ENCODE data around the gene TMEM178B. TPM values are rescaled to one million over a fixed set of nuclear protein-coding genes. Genes with fewer than 3 reads are reported as not detected.
A peak's percentile ranks its signal among the peaks of the same experiment; 100 is the strongest.

TMEM178B gene
- 4.0 TPM for polyA plus RNA-seq (2013, experiment 1 of 2)
- 4.4 TPM for polyA plus RNA-seq (2013, experiment 2 of 2)

DNA sequence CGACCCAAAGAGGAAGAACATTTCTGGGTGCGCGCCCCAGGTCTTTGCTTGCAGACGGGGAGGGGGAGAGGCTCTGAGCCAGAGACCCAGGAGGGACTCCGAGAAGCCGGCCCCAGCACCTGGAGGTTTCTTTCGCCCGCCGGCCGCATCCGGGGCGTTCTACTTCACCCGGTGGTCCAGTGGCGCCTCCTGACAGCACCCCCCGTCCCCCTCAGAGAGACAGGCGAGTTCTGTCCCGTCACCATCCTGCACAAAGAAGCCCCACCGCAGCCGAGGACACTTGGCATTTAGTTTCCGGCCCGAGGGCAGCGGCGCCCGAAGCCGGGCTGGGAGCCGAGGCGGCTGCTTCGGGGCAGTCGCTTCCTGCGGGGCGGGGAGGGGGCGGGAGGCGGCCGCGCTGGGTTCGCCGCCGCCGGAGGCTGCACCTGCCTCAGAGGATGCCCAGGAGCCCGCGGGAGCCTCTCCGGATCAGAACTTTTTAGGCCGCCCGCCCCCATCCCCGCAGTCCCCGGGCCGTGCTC is at the start of gene TMEM178B:
Gene TMEM178B (plus strand): TSS at position 424 of the 521 bp plus-strand sequence.
- peaks cover 2% of the 10 kb centered on the region for H3K79me1 ChIP-seq (ENCODE audit: low read depth, low read length)
- H3K14ac ChIP-seq (ENCODE audit: low read length): peak within 1 kb of the TSS; percentile 78
- no CpG with 5 or more reads among the region's 47 CpGs for WGBS, 2 donors (ENCODE audit: extremely low coverage in 2 of 2, insufficient read length in 2 of 2, insufficient replicate concordance in 1 of 2)
- peak within 1 kb of the TSS; percentile 47 for H3K23ac ChIP-seq (ENCODE audit: low read depth, low read length, poor library complexity)
- H2AFZ ChIP-seq (ENCODE audit: low read length): peak within 1 kb of the TSS; percentile 99
- H2BK12ac ChIP-seq (ENCODE audit: low read length): no peak within 1 kb of the TSS
- H2BK5ac ChIP-seq (ENCODE audit: low read length): peak within 1 kb of the TSS; percentile 18
- H3K4me2 ChIP-seq (ENCODE audit: insufficient read depth, low read length, poor library complexity, severe bottlenecking): peak within 1 kb of the TSS; percentile 84
- H4K91ac ChIP-seq (ENCODE audit: low read depth, low read length, poor library complexity): no peak within 1 kb of the TSS
- peaks cover 0 to 65% (median 6%) of the 10 kb centered on the region in 3 experiments for H3K27me3 ChIP-seq (ENCODE audit: control insufficient read depth in 3 of 3, insufficient read depth in 3 of 3, low read depth in 1 of 3, low read length in 3 of 3)
- peak within 1 kb of the TSS; percentile 52 to 83 for H3K4me3 ChIP-seq (ENCODE audit: low read length in 2 of 2)
- peaks cover 6 to 23% of the 10 kb centered on the region in 2 donors for H3K4me1 ChIP-seq (ENCODE audit: control insufficient read depth in 2 of 2, insufficient read depth in 1 of 2, low read depth in 1 of 2, low read length in 2 of 2)
- peak within 1 kb of the TSS; percentile 23 for H3K27ac ChIP-seq (replicated peaks; ENCODE audit: low read length)
- H3K9me3 ChIP-seq (replicated peaks in 1 of 2; ENCODE audit: control insufficient read depth in 2 of 2, insufficient read depth in 1 of 2, low read depth in 1 of 2, low read length in 2 of 2): no peaks in the 10 kb centered on the region
- H2BK120ac ChIP-seq (ENCODE audit: low read depth, low read length): peak within 1 kb of the TSS; percentile 13
- H4K8ac ChIP-seq (ENCODE audit: low read depth, low read length): no peak within 1 kb of the TSS
- no peak within 1 kb of the TSS for H2BK15ac ChIP-seq (ENCODE audit: low read length)
- H2AK5ac ChIP-seq (ENCODE audit: low read depth, low read length): no peak within 1 kb of the TSS
- no peaks in the 10 kb centered on the region for H3K36me3 ChIP-seq (replicated peaks in 1 of 2; ENCODE audit: control insufficient read depth in 2 of 2, insufficient read depth in 2 of 2, low read length in 2 of 2)
- H3K9ac ChIP-seq (ENCODE audit: low read depth, low read length, poor library complexity): peak within 1 kb of the TSS; percentile 97
- DNase-seq (ENCODE audit: low spot score): peak; percentile 35
- H3K18ac ChIP-seq (ENCODE audit: low read length): peak within 1 kb of the TSS; percentile 97
- no peak within 1 kb of the TSS for H3K4ac ChIP-seq (ENCODE audit: low read length)

DNA sequence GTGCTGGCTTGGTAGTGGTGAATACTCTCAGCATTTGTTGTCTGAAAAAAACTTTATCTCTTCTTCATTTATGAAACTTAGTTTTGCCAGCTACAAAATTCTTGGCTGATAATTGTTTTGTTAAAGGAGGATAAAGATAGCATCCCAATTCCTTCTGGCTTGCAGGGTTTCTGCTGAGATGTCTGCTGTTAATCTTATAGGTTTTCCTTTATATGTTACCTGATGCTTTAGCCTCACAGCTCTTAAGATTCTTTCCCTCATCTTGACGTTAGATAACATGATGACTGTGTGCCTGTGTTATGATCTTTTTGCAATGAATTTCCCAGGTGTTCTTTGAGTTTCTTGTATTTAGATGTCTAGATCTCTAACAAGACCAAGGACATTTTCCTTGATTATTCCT is 49.2 kb upstream of the TMEM178B start:
- H3K79me1 ChIP-seq (ENCODE audit: low read depth, low read length): no peaks in the 10 kb centered on the region
- H2BK120ac ChIP-seq (ENCODE audit: low read depth, low read length): no peak overlapping the region
- no peak for DNase-seq (ENCODE audit: low spot score)
- H3K4me1 ChIP-seq (ENCODE audit: control insufficient read depth in 2 of 2, insufficient read depth in 1 of 2, low read depth in 1 of 2, low read length in 2 of 2): no peaks in the 10 kb centered on the region
- H2BK12ac ChIP-seq (ENCODE audit: low read length): no peak overlapping the region
- H2AFZ ChIP-seq (ENCODE audit: low read length): no peak overlapping the region
- H3K27ac ChIP-seq (replicated peaks; ENCODE audit: low read length): no peak overlapping the region
- H2BK5ac ChIP-seq (ENCODE audit: low read length): no peak overlapping the region
- H2BK15ac ChIP-seq (ENCODE audit: low read length): no peak overlapping the region
- H3K23ac ChIP-seq (ENCODE audit: low read depth, low read length, poor library complexity): no peak overlapping the region
- H3K18ac ChIP-seq (ENCODE audit: low read length): no peak overlapping the region
- no peaks in the 10 kb centered on the region for H3K36me3 ChIP-seq (replicated peaks in 1 of 2; ENCODE audit: control insufficient read depth in 2 of 2, insufficient read depth in 2 of 2, low read length in 2 of 2)
- no CpG with 5 or more reads among the region's 1 CpG for WGBS, 2 donors (ENCODE audit: extremely low coverage in 2 of 2, insufficient read length in 2 of 2, insufficient replicate concordance in 1 of 2)
- no peak overlapping the region for H3K4me3 ChIP-seq (ENCODE audit: low read length in 2 of 2)
- H3K27me3 ChIP-seq (ENCODE audit: control insufficient read depth in 3 of 3, insufficient read depth in 3 of 3, low read depth in 1 of 3, low read length in 3 of 3): no peaks in the 10 kb centered on the region
- H2AK5ac ChIP-seq (ENCODE audit: low read depth, low read length): no peak overlapping the region
- H3K4me2 ChIP-seq (ENCODE audit: insufficient read depth, low read length, poor library complexity, severe bottlenecking): no peak overlapping the region
- H3K4ac ChIP-seq (ENCODE audit: low read length): no peak overlapping the region
- peaks cover 0 to 11% of the 10 kb centered on the region in 2 donors for H3K9me3 ChIP-seq (replicated peaks in 1 of 2; ENCODE audit: control insufficient read depth in 2 of 2, insufficient read depth in 1 of 2, low read depth in 1 of 2, low read length in 2 of 2)
- no peak overlapping the region for H3K9ac ChIP-seq (ENCODE audit: low read depth, low read length, poor library complexity)
- no peak overlapping the region for H4K8ac ChIP-seq (ENCODE audit: low read depth, low read length)
- H3K14ac ChIP-seq (ENCODE audit: low read length): no peak overlapping the region
- H4K91ac ChIP-seq (ENCODE audit: low read depth, low read length, poor library complexity): no peak overlapping the region

DNA sequence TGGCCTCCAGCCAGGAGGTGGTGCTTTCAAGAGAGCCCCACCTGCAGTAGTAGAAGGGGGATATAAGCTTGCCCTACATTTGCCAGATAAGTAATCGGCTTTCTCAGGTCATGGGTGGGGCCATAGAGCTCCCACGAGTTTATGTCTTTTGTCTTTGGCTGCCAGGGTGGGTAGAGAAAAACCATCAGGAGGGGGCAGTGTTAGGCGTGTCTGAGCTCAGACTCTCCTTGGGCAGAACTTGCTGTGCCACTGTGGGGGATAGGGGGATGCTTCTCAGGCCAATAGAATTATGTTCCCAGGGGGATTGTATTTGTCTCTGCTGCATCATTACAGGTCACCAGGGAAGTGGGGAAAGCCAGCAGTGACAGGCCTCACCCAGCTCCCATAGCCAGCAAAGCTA is 46.8 kb upstream of the TMEM178B start:
- Histone ChIP-seq H3K4me1 (ENCODE audit: control insufficient read depth in 2 of 2, insufficient read depth in 1 of 2, low read depth in 1 of 2, low read length in 2 of 2) (no peaks in the 10 kb centered on the region), H2AK5ac (ENCODE audit: low read depth, low read length) (no peak overlapping the region), H3K4me2 (ENCODE audit: insufficient read depth, low read length, poor library complexity, severe bottlenecking) (no peak overlapping the region), H4K91ac (ENCODE audit: low read depth, low read length, poor library complexity) (no peak overlapping the region), H3K27me3 (ENCODE audit: control insufficient read depth in 3 of 3, insufficient read depth in 3 of 3, low read depth in 1 of 3, low read length in 3 of 3) (no peaks in the 10 kb centered on the region), H3K4ac (ENCODE audit: low read length) (no peak overlapping the region), H2BK5ac (ENCODE audit: low read length) (no peak overlapping the region), H3K9me3 (replicated peaks in 1 of 2; ENCODE audit: control insufficient read depth in 2 of 2, insufficient read depth in 1 of 2, low read depth in 1 of 2, low read length in 2 of 2) (peaks cover 0 to 11% of the 10 kb centered on the region in 2 donors), H3K79me1 (ENCODE audit: low read depth, low read length) (no peaks in the 10 kb centered on the region), H3K4me3 (ENCODE audit: low read length in 2 of 2) (no peak overlapping the region), H2AFZ (ENCODE audit: low read length) (no peak overlapping the region), H3K14ac (ENCODE audit: low read length) (no peak overlapping the region), H3K36me3 (replicated peaks in 1 of 2; ENCODE audit: control insufficient read depth in 2 of 2, insufficient read depth in 2 of 2, low read length in 2 of 2) (no peaks in the 10 kb centered on the region), H2BK120ac (ENCODE audit: low read depth, low read length) (no peak overlapping the region), H3K9ac (ENCODE audit: low read depth, low read length, poor library complexity) (no peak overlapping the region), H2BK15ac (ENCODE audit: low read length) (no peak overlapping the region), H3K27ac (replicated peaks; ENCODE audit: low read length) (no peak overlapping the region), H3K18ac (ENCODE audit: low read length) (no peak overlapping the region), H4K8ac (ENCODE audit: low read depth, low read length) (no peak overlapping the region), H2BK12ac (ENCODE audit: low read length) (no peak overlapping the region), H3K23ac (ENCODE audit: low read depth, low read length, poor library complexity) (no peak overlapping the region)
- no peak for DNase-seq (ENCODE audit: low spot score)
- no CpG with 5 or more reads among the region's 3 CpGs for WGBS, 2 donors (ENCODE audit: extremely low coverage in 2 of 2, insufficient read length in 2 of 2, insufficient replicate concordance in 1 of 2)

DNA sequence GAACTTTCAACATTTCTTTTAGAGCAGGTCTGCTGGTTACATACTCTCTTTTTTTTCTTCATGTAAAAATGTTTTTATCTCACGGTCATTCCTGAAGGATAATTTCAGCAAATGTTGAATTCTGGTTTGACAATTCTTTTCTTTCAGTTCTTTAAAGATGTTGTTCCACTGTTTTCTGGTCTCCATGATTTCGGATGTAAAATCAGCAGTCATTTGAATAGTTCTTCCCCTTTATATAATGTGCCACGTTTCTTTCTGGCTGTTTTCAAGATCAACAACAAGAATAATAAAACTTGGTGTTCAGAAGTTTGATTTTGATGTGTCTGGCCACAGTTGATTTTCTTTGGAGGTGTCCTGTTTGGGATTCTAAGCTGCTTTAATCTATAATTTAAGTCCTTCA is 45.1 kb upstream of the TMEM178B start:
- Histone ChIP-seq H4K8ac (ENCODE audit: low read depth, low read length) (no peak overlapping the region), H2BK120ac (ENCODE audit: low read depth, low read length) (no peak overlapping the region), H3K14ac (ENCODE audit: low read length) (no peak overlapping the region), H3K9ac (ENCODE audit: low read depth, low read length, poor library complexity) (no peak overlapping the region), H3K18ac (ENCODE audit: low read length) (no peak overlapping the region), H4K91ac (ENCODE audit: low read depth, low read length, poor library complexity) (no peak overlapping the region), H2BK5ac (ENCODE audit: low read length) (no peak overlapping the region), H2BK12ac (ENCODE audit: low read length) (no peak overlapping the region), H3K23ac (ENCODE audit: low read depth, low read length, poor library complexity) (no peak overlapping the region), H3K9me3 (replicated peaks in 1 of 2; ENCODE audit: control insufficient read depth in 2 of 2, insufficient read depth in 1 of 2, low read depth in 1 of 2, low read length in 2 of 2) (peaks cover 0 to 11% of the 10 kb centered on the region in 2 donors), H3K27me3 (ENCODE audit: control insufficient read depth in 3 of 3, insufficient read depth in 3 of 3, low read depth in 1 of 3, low read length in 3 of 3) (no peaks in the 10 kb centered on the region), H2AFZ (ENCODE audit: low read length) (no peak overlapping the region), H3K36me3 (replicated peaks in 1 of 2; ENCODE audit: control insufficient read depth in 2 of 2, insufficient read depth in 2 of 2, low read length in 2 of 2) (no peaks in the 10 kb centered on the region), H3K27ac (replicated peaks; ENCODE audit: low read length) (no peak overlapping the region), H2AK5ac (ENCODE audit: low read depth, low read length) (no peak overlapping the region), H3K4ac (ENCODE audit: low read length) (no peak overlapping the region), H2BK15ac (ENCODE audit: low read length) (no peak overlapping the region), H3K4me1 (ENCODE audit: control insufficient read depth in 2 of 2, insufficient read depth in 1 of 2, low read depth in 1 of 2, low read length in 2 of 2) (no peaks in the 10 kb centered on the region), H3K4me2 (ENCODE audit: insufficient read depth, low read length, poor library complexity, severe bottlenecking) (no peak overlapping the region), H3K79me1 (ENCODE audit: low read depth, low read length) (no peaks in the 10 kb centered on the region), H3K4me3 (ENCODE audit: low read length in 2 of 2) (no peak overlapping the region)
- WGBS, 2 donors (ENCODE audit: extremely low coverage in 2 of 2, insufficient read length in 2 of 2, insufficient replicate concordance in 1 of 2): no CpG with 5 or more reads among the region's 3 CpGs
- no peak for DNase-seq (ENCODE audit: low spot score)
